Esophagus muscularis mucosa (tissue), 4 donors: ENCODE data around the gene FOXG1. TPM values are rescaled to one million over a fixed set of nuclear protein-coding genes. Genes with fewer than 3 reads are reported as not detected.

Experiments used
- DNase-seq: peaks from one replicate; pipeline ENCODE4 v3.0.0-alpha.2; 2017; ENCODE audit errors: extremely low spot score
- H3K27ac ChIP-seq, 4 donors: fragments of 200-600 bp; sonication (generic); replicated peaks in 1 of 4; 1 replicate in 3 of 4; 2 replicates in 1 of 4; pipeline ENCODE4 v1.5.1; 2016 to 2019; ENCODE audit warnings: mild to moderate bottlenecking in 1 of 4
- H3K27me3 ChIP-seq, 4 donors: fragments of 200-600 bp; sonication (generic); one replicate each; pipeline versions ENCODE4 v1.5.1 to v1.6.0; 2016 to 2019
- H3K36me3 ChIP-seq, 4 donors: fragments of 200-600 bp; sonication (generic); one replicate each; pipeline ENCODE4 v1.5.1; 2016 to 2019
- H3K4me1 ChIP-seq, 4 donors: fragments of 200-600 bp; sonication (generic); one replicate each; pipeline ENCODE4 v1.5.1; 2016 to 2019
- H3K4me3 ChIP-seq, 4 donors: fragments of 200-600 bp; sonication (generic); 1 replicate in 2 of 4; 2 replicates in 2 of 4; pipeline ENCODE4 v1.5.1; 2016 to 2019; ENCODE audit warnings: mild to moderate bottlenecking in 4 of 4, moderate library complexity in 1 of 4
- H3K9me3 ChIP-seq, 4 donors: fragments of 200-600 bp; sonication (generic); 1 replicate in 3 of 4; 2 replicates in 1 of 4; pipeline ENCODE4 v1.5.1; 2016 to 2019
- CTCF ChIP-seq, 3 experiments: fragments of 200-600 bp in 2 of 3; fragments of 450-650 bp in 1 of 3; sonication (generic) in 2 of 3; IDR thresholded peaks; one replicate each; pipeline ENCODE4 v1.5.1; 2017 to 2019; ENCODE audit warnings: antibody characterized with exemption in 3 of 3, mild to moderate bottlenecking in 2 of 3, moderate library complexity in 1 of 3
- EP300 ChIP-seq: sonication (generic); formaldehyde crosslinking; IDR thresholded peaks from one replicate; pipeline ENCODE4 v1.6.1; 2017; ENCODE audit warnings: antibody characterized with exemption
- POLR2A ChIP-seq: fragments of 450-650 bp; IDR thresholded peaks from one replicate; pipeline ENCODE4 v1.6.1; 2017; ENCODE audit warnings: antibody characterized with exemption, moderate library complexity, mild to moderate bottlenecking, low read depth
- POLR2AphosphoS5 ChIP-seq, 2 donors: sonication (generic); formaldehyde crosslinking; IDR thresholded peaks; one replicate each; pipeline ENCODE4 v1.6.1; 2017; ENCODE audit warnings: antibody characterized with exemption in 2 of 2
- WGBS: methylation state at CpG from one replicate; pipeline ENCODE4 v1.1.5; 2018; 5-methylcytosine and 5-hydroxymethylcytosine counted together
- intact Hi-C: fragments of 100-400 bp; cut with DNase I; formaldehyde crosslinking; loops from one replicate; pipeline ENCODE4 v1.15.1; 2023
- total RNA-seq, 4 donors: library from RNA; depleted of rRNA; stranded (reverse); fragments of >200 nt; gene quantifications; one replicate each; pipeline versions ENCODE4 v1.1.0 to v1.2.1, GENCODE V29; 2016

FOXG1 gene
- total RNA-seq, 4 donors from 2014 or later, result 0.65 to 1.2 (median 0.75) TPM

- Histone ChIP-seq H3K4me1 (peaks cover 28 to 42% (median 34%) of the 10 kb centered on the region in 4 donors), H3K9me3 (peaks cover 0 to 7% (median 3%) of the 10 kb centered on the region in 4 donors), H3K4me3 (peak overlapping the region in 1 of 4 donors; percentile 53), H3K27me3 (peaks cover 16 to 100% (median 53%) of the 10 kb centered on the region in 4 donors), H3K27ac (peak overlapping the region in 1 of 4 donors; percentile 75), H3K36me3 (no peaks in the 10 kb centered on the region)
- TF ChIP-seq POLR2A (no peak), EP300 (no peak), POLR2AphosphoS5 (IDR thresholded peaks at IDR 0.05) (no peak), CTCF (IDR thresholded peaks at IDR 0.05) (no peak)
- DNase-seq, result no peak
- intact Hi-C loops, result no loop called here
- WGBS, result 21% methylated on average over 4 of the region's 4 CpGs
These were observed 2.8 kb upstream of the FOXG1 start for GRCh38 chr14:28763751-28764256.

DNA sequence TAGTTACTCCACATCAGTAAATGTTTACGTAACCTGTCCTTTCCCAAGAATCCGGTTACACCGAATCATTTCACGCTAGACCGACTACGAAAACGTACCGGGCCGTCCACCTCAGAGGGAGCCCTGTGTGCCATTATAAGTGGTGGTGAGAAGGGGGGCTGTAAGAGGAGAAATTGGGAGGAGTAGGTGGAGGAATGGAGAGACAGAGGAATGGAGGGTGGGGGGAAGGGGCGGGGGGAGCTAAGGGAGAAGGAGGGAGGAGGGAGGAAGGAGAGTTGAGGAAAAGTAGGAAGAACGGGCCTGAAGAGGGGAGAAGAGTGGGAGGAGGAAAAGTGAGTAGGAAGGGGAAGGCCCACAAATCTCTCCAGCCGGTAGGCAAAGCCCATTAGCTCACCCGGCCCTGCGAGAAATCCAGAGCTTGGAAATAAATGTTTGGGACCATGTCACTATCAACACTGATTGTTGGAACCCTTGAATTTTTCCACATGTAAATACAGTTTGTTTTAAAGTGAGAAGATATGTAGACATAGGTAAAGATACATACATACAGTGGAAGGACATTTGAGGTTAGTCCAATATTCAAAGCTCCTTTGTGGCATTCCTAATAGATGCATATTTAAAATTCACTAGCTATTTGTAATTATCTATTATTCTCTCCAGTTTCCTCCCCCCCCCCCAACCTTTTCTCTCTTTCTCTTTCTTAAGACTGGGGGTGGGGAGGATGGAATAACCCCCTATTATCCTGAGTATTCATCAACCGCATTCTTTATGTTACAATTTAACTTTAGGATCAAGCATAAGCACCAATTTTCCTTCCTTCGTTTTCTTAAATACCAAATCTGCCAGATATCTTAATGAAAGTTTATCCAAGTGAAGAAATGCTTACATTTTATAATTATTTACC, 2.1 kb upstream of the FOXG1 start:
- DNase-seq, result no peak
- Histone ChIP-seq H3K9me3 (peaks cover 0 to 7% (median 3%) of the 10 kb centered on the region in 4 donors), H3K27ac (peak overlapping the region in 3 of 4 donors; percentile 68 to 76 (median 75)), H3K4me3 (peak overlapping the region in 3 of 4 donors; percentile 52 to 58 (median 53)), H3K36me3 (no peaks in the 10 kb centered on the region), H3K27me3 (peaks cover 16 to 100% (median 55%) of the 10 kb centered on the region in 4 donors), H3K4me1 (peaks cover 22 to 35% (median 27%) of the 10 kb centered on the region in 4 donors)
- WGBS, result 31% methylated on average over 16 of the region's 16 CpGs
- TF ChIP-seq CTCF (IDR thresholded peaks at IDR 0.05) (no peak), POLR2AphosphoS5 (IDR thresholded peaks at IDR 0.05) (no peak)
- intact Hi-C loops, result no loop called here

- intact Hi-C loops, result no loop called here
- peak overlapping the region; percentile 52 to 58 (median 54) for H3K4me3 ChIP-seq
- peaks cover 0 to 7% (median 3%) of the 10 kb centered on the region in 4 donors for H3K9me3 ChIP-seq
- 30% methylated on average over 27 of the region's 27 CpGs for WGBS
- peaks cover 17 to 28% (median 20%) of the 10 kb centered on the region in 4 donors for H3K4me1 ChIP-seq
- H3K27me3 ChIP-seq, result peaks cover 16 to 100% (median 55%) of the 10 kb centered on the region in 4 donors
- H3K36me3 ChIP-seq, result no peaks in the 10 kb centered on the region
- H3K27ac ChIP-seq, result peak overlapping the region; percentile 58 to 76 (median 72)
- TF ChIP-seq POLR2AphosphoS5 (IDR thresholded peaks at IDR 0.05) (no peak), CTCF (IDR thresholded peaks at IDR 0.05) (no peak), EP300 (no peak), POLR2A (no peak)
- DNase-seq, result no peak
These were observed 1.3 kb upstream of the FOXG1 start for GRCh38 chr14:28765169-28765830.

DNA sequence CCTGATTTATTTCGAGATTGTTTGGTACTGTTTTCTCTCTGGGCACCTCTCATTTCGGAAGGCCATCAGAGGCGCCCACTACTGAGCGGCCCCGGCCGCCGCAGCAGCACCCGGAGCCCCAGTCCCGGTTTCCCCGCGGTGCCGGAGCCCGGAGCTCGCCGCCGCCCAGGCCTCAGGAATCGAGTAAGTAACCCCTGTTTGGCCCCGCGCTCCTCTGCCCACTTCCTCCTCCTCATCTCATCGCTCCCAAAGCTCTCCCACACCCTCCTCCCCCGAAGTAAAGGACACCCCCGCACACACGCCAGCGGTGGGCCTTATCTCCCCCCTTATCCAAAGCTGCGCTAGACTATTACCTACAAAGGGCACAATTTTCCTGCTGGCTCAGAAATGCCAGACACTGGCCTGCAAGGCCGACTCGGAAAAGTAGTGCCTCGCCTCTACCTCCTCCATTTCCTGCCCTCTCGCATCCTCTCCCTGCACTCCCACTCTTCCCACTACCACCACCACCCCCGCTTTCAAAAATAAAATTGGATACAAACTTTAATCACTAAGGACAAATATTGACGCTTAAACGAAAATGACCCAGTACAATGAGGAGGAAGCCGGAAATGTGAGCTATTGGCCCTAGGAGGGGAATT, 637 bp upstream of the FOXG1 start:
- peak overlapping the region; percentile 58 to 76 (median 72) for H3K27ac ChIP-seq

More for the DNA sequence above, 637 bp upstream of the FOXG1 start:
- TF ChIP-seq POLR2A (no peak), EP300 (no peak), CTCF (IDR thresholded peaks at IDR 0.05) (no peak), POLR2AphosphoS5 (IDR thresholded peaks at IDR 0.05) (no peak)
- H3K9me3 ChIP-seq, result peaks cover 0 to 7% (median 3%) of the 10 kb centered on the region in 4 donors
- peaks cover 17 to 28% (median 20%) of the 10 kb centered on the region in 4 donors for H3K4me1 ChIP-seq
- no peaks in the 10 kb centered on the region for H3K36me3 ChIP-seq
- WGBS, result 20% methylated on average over 33 of the region's 33 CpGs
- DNase-seq, result no peak
- H3K27me3 ChIP-seq, result peaks cover 16 to 100% (median 53%) of the 10 kb centered on the region in 4 donors
- intact Hi-C loops, result no loop called here
- H3K4me3 ChIP-seq, result peak overlapping the region; percentile 52 to 58 (median 54)
